Ureter (tissue), 1 donor: Measurements from ENCODE around the gene SYTL5. TPM values are rescaled to one million over a fixed set of nuclear protein-coding genes. Genes with fewer than 3 reads are reported as not detected.

Experiments
- DNase-seq: peaks from one replicate; pipeline ENCODE4 v3.0.0-alpha.2; 2020; ENCODE audit warnings: low spot score
- total RNA-seq: library from RNA; stranded (reverse); gene quantifications from one replicate; pipeline ENCODE4 v1.2.4, GENCODE V29; 2023
- donor health status: DM: yes; HTN: yes; CAD: no.

Gene SYTL5
- total RNA-seq, 1 donor from 2014 or later, result 8.2 TPM

DNA sequence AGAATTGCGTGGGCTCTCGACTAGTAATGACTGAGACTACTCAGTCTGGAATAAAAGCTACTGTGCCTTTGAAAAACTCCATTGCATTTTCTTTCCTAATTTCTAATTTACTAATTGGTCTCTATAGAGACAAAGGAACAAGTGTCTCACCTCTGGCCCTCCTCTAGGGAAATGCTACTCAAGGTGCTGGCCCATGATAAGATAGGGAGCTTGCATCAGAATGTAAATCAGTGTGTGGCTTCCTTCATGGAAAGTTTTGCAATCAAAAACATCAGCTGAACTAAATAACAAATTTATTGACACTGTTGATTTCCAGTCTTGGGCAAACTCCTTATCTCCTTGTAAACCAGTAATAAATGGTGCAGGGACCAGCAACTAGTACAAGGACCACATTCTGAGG, 132.5 kb downstream of the SYTL5 start:
- no peak for DNase-seq

DNA sequence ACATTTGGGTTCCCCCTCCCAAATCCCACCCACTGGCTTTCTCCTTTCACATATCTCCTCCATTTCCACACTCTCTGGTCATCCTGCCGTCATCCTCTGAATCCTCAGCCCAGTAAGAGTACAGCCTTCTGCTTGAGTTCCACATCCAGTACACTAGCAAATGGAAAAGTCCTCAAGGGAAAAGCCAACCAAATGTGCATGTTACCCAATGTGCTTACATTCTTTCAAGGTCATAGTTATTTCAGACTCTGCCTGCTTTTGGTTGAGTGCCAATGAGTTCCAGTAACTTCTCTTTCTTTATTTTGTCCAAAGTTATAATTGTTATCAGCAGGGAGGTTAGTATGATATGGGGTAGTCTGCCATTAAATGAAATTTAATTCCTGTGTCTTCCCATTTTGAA, 136.3 kb downstream of the SYTL5 start:
- no peak for DNase-seq

DNA sequence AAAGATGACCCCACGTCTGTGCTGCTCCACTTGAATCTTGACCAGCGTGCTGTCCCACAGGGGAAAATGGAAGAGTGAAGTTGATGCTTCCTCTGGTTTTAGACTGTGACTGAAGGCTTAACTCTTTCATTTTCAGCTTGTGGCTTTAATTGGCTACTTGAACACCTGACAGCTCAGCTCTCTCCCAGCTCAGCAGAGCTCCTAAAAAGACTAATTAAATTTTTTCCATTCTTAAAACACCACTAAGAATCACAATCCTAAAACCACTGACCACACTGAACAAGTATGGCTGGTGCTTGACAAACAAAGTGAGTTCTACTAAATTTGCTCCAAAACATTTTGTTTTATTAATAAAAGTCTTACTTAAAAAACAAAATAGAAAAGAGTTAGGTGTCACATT, 142.7 kb downstream of the SYTL5 start:
- DNase-seq, result no peak

DNA sequence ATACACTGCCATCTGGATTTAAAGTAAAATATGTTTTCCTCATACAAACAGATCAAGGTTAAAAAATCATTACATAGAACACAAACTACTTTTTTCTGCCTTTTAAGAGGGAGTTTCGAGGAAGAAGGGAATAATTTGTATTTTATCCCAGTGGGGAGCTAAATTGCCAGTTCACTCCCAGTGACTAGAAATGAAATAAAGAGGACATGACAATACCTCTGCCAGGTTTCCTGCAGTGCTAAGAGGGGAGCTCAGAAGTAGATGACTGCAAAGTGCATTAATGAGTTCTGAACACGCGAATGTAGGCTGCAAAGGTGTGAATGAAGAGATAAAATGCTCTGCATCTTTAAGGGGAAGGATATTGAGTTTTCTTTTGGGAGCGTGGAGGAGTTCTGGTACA, 144.6 kb downstream of the SYTL5 start:
- DNase-seq, result no peak

DNA sequence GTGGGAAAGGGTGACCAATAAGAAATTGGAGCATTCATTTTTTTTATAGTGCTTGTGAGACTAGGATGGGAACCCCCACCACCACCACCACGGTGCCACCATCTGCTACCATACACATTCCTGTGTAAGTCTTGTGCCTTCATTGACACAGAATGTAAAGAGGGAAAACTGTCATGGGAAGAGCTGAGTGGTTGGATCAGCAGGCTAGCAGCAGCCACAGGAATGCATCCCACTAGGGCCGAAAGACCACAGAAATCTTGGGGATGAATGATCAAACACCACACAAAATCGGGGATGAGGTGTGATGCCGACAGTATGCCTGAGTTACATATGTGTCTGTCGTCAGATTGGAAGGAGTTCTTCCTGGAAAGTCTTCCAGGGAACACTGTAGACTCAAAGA, 145.1 kb downstream of the SYTL5 start:
- DNase-seq, result no peak

DNA sequence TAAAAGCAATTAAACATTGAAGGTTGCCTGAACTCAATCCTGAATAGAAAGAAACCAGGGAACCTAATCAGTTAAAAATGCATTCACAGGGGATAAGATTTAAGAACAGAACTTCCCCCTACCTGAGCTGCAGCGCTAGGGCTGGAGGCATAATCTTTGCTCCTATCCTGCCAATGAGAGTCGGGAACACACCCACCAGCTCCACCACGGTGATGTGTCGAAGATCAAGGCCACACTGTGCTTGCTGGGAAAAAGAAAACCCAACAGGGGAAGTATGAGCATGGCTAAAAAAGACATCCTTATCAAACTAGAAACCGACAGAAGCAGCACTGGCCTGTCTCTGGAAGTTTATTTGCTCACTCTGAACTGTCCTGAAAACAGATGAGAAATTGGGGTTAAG, 148.0 kb downstream of the SYTL5 start:
- DNase-seq, result no peak

DNA sequence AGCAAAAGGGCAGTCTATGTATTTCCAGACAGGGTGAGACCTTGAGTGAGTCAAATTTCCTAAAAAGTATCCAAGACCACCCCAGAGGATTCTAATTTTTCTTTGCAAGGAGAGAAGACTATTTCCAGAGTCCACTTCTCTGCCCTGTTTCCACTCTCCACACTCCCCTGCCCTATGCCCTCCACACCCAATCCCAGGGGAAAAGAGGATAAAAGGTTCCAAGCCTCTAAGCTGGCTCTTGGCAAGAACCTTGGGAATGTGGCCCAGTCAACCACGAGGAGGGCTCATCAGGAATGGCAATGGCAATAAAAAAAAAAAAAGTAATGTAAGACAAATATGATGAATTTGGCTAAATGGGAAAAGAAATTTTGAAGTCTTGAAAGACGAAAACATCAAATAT, 148.5 kb downstream of the SYTL5 start:
- DNase-seq, result no peak

DNA sequence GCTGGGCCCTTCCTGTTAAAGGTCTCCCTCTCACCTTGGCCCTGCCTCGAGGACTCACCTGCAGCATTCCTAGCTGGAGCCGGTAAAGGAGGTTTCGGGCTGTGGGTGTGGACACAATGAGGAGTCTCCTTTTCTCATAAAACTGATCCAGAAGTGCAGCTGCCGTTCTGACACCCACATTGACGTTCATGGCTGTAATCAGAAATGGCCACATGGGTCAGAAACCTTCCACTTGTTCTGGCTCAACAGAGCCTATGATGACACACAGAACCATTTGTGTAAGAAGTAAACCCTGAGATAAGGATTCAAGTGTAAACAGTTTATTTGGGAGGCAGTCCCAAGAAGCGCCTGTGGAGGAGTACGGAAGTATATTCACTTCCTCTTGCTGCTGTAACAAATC, 150.5 kb downstream of the SYTL5 start:
- DNase-seq, result no peak

DNA sequence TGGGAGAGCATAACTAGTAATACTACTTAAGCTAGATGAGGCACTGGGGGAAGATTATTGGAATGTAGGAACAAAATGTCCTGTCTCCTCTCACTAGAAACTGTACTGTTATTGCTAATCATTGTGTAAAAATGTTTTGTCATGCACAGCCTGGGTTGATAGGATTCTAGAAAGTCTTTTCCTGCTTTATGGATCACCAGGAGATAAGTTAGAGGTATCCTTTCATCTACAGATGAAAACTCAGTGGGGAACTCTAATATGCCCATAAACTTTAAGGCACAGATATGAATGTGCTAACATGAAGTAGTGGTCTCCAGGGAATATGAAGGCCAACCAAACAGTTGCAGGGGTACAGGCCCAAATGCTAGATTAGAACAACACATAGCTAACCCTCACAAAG, 156.8 kb downstream of the SYTL5 start:
- DNase-seq, result no peak

DNA sequence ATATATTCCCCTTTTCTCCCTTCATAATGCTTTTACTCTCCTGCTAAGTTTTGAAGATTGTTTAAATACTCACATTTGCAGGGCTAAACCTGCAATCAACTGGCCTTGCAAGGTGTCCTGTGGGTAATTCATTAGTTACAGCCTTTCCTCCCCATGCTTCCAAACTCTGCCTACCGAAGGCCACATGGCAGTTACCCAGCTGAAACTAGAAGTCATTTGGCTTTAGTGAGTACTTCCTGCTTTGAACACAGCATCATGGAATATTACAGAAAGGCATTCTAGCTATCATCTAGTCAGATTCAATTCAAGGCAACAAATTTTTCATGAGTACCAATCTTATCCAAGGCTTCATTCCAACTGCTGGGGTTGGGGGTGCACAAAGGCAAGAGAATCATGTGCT, 158.7 kb downstream of the SYTL5 start:
- DNase-seq, result no peak

DNA sequence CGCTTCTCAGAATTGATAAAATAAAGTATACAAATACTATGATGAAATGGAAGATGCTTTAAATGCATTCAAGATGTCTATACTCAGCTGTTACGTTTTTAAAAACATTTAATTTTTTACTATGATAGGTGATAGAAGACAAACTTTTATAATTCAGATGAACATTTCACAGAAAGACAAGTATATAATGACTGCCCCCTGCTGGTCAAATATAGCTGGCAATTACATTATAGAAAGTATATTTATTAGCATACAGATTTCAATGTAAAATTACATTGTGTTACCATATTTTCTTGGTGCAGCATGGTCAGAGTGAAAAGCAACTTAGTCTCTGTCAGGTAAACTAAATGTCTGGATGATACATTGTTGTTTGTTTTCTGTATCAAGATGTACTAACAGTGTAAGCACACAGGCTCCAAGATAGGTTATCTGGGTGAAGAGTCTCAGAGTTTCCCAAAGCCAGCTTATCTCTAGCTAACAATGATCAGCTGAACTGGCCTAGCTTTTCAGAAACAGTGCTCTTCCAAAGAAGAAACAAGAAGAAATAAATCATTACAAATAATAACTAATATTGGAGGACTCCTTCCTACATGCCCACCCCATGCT, 160.2 kb downstream of the SYTL5 start:
- DNase-seq, result no peak

DNA sequence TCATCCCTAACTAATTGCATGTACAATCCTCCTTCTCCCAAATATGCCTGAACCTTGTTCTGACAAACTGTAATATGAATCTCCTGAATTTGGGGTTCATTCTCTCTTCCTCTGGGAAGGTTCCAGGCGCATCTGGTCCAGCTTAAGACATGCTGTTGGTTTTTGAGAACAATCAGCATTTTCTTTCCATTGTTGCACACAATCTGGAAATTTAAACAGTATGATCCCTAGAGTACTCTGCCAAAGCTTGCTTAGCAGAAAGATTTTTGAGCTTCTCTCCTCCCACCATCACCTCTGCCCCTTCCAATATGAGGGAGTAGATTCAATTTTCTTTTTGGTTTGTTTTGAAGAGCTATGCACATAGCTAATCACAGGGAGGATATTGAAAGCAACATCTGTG, 164.2 kb downstream of the SYTL5 start:
- no peak for DNase-seq

DNA sequence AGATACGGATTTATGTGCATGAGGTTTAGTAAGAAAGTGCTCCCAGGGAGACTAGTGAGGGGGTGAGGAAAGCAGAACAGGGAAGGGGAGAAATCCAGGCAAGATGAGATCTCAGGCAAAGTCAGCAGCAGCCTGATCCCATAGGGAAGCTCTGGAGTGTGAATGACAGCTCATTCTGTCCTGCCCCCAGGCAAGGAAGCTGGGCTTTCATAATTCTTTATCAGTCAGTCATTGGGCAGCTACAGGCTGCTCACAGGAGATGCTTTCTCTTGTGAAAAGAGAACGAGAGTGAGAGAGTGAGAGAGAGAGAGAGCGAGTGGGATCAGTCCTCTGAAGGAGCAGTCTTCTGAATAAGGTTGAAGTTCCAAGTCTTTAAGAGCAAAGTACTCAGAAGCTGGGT, 166.2 kb downstream of the SYTL5 start:
- DNase-seq, result no peak

DNA sequence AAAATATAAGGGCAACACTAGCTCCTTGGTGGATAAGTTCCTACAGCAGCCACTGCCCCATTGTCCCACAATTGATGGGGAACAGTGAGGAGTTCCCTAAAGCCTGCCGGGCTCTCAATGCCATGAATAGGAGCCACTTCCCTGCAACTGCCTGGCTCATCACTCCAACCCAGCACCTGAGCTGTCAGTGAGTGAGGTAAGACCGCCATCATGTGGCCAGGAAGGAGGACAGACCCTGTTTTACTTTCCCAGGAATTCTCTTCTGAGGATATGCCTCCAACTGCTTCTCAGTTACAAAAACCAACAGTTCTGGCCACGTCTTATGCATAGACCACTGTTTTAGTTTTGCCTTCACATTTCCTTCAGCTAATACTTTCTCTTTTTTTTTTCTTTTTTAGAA, 168.8 kb downstream of the SYTL5 start:
- peak; percentile 47 for DNase-seq

DNA sequence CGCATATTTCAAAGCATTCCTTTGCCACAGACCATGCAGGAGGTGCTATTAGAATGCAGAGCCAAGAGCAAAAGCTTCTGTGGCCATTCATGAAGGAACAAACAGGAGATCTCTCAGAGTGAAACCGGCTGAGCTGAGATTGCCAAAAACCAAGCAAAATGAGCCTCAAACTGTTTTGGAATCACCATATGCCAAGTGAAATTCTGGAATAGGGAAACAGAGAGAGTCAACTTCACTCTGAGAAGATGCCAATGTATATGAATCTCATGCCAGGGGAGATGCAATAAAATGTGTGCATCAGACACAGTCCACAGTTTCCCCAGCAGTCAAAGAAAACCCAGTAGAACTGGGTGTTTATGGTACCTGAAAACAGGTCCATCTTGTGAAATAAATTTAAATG, 172.0 kb downstream of the SYTL5 start:
- DNase-seq, result no peak

Other genes with a start within 250 kb of the SYTL5 start
- gene CYBB, start 226.5 kb upstream of the SYTL5 start, total RNA-seq, result 13.7 TPM
- gene DYNLT3, start 159.0 kb upstream of the SYTL5 start, total RNA-seq, result 31.9 TPM
- gene SRPX, start 214.3 kb downstream of the SYTL5 start, total RNA-seq, result 46.1 TPM